EL (cell line): ENCODE results near the gene ZNF407.

Source experiments
- DNase-seq: peaks from one replicate; pipeline ENCODE4 v3.0.0-alpha.2; 2016

Gene ZNF407

DNA sequence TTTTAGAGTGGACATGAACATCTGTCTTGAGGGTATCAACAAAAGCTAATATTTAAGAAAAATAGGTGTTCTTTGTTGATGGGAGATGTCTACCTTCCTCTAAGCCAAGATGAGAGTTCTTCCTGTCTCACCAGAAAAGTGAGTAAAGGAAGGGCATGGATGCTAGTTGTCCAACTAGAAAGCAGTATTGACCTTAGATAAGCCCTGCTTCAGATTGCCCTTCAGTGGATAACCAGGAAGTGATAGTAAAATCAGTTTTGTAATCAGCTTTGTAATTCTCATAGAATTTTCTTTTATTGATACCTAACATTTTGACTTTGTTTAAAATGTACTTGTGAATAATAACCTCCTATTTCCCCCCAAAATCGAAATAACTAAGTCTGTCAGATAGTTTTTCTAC is 134.7 kb downstream of the ZNF407 start:
- DNase-seq = no peak

GRCh38 chr18:74733598-74733997 is 135.9 kb downstream of the ZNF407 start:
- DNase-seq = no peak

DNA sequence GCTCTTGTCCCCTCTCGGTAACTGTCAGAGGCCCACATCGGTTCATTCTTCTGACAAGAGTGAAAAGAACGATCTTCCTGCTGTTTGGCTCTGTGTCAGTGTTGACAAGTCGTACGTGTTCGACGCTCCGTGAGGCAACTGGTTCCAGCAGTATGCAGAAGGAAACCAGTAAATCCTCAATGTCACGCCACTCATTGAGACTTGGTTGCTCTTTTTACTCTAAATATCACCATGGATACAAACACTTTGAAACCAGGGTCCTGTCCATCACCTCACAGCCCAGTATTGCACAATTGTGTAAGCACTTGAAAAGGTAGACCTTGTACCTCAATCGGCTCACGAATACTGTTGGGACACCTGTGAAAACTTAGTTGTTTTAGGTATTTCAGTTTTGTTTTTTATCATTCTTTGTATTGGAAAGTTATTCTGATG is 136.4 kb downstream of the ZNF407 start:
- no peak for DNase-seq

DNA sequence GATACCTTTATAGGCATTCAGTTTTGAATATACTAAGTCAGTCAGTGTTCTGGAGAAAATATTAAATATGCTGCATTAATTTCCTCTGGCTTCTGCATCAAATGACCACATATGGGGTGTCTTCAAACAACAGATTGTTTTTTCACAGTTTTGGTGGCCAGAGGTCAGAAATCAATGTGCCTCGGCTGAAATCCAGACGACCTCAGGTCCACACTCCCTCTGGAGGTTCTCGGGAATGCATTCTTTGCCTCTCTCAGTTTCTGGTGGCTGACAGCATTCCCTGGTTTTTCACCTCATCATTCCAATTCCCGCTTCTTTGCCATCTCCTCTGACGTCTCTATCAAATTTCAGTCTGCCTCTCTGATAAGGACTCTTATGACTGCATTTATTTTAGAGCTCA is 142.3 kb downstream of the ZNF407 start:
- no peak for DNase-seq

DNA sequence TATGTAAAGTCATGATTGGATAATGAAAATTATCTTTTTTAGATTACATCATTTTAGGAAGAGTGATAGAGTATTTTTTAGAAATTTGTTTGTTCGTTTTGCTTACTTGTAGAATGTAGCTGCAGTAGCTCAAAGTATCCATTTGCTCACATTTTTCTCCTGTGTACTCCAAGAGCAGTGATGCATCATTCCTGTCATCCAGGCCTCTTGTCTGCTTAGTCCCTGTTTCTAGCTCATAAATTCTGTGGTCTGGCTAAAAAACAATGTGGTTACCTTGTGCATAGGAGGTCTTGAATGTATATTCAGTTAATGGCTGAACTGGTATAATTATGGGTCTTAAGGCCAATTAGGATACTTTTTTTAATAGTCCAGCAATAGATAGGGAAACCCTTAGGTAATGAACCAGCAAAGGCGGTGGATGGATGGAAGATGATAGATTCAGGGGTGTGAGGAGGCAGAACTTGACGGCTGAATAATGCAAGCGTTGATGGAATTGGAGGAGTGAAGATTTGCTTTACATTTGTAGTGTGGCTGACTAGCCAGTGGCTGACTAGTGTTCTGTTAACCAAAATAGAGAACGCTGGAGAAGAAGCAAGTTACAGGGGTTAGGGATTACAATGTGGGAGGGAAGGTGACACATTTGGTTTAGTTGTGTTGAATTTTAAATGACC is 145.0 kb downstream of the ZNF407 start:
- peak; percentile 11 for DNase-seq

DNA sequence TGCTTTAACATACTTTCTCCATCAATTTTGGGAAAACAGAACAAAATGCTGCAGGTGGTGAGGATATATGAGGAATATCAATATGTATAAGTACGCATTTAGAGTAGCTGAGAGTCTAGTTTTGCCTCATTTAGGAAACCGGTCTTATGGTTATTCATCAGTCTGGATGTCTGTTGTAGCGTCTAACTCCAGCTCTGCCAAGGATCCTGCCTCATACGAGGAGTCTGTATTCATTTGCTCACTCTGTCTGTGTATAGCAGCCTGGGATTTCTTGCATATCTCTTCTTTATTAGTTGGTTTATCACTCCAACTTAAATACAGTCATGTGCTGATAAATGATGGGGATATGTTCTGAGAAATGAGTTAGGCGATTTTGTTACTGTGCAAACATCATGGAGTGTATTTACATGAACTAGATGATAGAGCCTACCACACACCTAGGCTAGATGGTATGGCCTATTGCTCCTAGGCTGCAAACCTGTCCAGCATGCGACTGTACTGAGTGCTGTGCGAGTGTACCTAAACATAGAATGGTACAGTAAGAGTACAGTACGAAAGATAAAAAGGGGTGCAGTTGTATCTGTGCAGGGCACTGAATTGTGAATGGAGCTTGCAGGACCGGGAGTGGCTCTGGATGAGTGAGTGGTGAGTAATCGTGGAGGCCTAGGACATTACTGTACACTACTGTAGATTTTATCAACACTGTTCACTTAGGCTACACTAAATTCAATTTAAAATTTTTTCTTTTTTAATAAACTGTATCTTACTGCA is 148.1 kb downstream of the ZNF407 start:
- DNase-seq = peak; percentile 84

DNA sequence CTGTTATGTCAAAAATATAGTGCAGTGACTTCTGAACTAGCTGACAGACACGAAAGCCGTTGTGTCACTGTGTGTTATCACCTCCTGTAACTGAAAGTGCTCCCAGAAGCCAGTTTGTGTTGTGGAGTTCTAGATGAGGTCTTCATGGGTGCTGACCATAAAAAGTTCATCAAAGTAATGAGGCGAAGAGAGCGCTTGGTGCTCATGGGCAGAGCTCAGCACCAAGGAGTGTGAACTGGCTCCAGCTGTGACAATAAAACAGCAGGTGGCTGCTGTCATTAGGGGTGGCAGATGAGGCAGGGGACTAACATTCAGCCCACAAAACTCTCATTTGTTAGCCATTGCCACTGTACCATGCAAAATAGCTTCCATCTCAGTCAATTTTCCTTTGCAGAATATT is 151.1 kb downstream of the ZNF407 start:
- DNase-seq = no peak

DNA sequence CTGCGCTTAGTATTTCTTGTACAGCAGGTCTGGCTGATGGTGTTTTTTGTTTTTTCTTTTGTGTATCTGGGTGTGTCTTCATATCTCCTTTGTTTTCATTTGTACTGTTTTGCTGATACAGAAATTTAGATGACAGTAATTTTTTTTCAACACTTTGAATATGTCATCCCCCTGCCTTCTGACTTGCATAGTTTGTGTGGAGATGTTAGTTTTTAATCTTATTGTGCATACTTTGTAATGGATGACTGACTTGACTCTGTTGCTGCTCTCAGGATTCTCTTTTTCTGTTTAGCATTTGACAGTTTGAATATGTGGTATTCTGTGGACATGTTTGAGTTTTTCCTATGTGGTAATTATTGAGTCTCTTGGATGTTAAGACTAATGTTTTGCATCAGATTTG is 161.3 kb downstream of the ZNF407 start:
- DNase-seq = no peak

DNA sequence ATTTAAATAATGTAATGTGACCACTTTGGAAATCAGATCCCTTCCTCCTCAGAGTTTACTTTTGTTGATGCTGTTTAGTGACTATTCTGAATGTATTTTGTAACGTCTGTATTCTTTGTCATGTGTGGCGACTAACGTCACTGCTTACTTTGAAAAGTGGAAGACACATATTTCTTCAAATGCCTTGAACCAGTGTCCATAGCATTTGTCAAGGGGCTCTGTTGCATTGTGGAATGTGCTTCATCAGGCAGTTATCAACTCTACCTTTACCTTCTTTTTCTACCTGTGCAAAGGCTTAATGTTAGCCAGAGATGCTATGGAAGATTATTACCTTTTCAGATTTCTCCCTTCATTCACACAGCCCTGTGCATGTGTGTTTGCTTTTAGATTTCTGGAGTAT is 162.4 kb downstream of the ZNF407 start:
- no peak for DNase-seq

- DNase-seq = no peak
Measured at GRCh38 chr18:74760436-74760835, 162.8 kb downstream of the ZNF407 start.

- DNase-seq = no peak
Measured at GRCh38 chr18:74766251-74766650, 168.6 kb downstream of the ZNF407 start.

DNA sequence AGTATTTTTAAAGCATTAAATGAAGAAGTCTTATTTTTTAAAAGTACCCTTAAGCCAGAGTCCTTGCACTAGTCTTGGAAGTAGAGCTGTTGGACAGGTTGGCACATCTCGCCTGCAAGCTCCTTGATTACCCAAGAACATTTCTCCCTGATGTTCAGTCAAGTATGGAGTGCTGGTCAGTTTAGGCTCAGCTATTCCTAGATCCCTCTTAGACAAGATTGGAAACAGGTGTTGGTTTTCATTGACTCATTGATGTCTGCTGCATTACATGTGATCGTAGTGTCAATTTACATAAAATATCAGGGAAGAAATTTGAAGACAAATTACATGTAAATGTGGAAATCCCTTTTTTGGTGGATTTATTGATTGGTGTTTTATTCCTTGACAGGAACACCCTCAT is 170.4 kb downstream of the ZNF407 start:
- no peak for DNase-seq

DNA sequence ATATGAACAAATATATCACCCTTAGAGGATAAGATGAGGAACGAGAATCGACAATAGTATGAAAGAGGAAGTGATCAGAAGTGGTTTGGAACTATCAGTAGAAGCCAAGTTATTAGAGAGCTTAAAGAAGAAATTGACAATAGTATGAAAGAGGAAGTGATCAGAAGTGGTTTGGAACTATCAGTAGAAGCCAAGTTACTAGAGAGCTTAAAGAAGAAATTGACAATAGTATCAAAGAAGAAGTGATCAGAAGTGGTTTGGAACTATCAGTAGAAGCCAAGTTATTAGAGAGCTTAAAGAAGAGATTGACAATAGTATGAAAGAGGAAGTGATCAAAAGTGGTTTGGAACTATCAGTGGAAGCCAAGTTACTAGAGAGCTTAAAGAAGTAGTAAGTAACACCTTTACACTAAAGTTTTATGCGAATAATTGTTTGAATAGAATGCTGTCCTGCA is 175.5 kb downstream of the ZNF407 start:
- DNase-seq = no peak

DNA sequence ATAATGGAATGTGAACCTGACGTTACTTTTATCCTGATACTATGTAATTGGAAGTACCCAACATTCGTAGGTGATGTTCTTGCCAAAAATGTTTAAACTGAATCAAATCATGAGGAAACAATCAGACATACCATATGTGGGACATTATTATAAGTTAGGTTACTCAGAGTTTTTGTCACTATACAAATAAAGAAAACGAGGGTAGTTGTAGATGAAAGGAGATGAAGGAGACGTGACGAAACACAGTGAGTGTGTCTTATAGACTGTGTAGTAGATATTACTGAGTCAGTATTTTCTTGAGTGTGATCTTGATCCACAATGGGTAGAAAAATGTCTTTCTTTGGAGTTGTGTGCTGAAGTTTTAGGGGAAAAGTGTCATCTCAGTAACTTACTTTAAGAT is 176.8 kb downstream of the ZNF407 start:
- DNase-seq = no peak

DNA sequence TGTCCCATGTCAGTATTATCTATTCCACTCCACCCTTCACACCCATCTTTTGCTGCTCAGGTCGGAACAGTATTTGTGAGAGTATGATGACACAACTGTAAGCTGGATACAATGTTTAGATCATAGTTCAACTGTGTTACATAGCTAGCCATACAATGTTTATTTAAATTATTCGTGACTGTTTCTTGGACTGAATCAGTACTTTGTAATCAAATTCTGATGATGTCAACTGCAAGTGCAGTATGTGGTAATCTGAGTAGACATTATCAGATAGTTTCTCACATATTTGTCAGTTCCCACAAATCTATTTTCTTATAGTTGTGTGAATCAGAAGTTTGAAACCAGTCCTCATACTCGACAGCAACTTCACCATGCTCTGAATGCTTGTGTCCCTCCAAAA is 177.6 kb downstream of the ZNF407 start:
- peak; percentile 61 for DNase-seq

GRCh38 chr18:74778191-74778847 is 180.6 kb downstream of the ZNF407 start:
- DNase-seq = no peak

GRCh38 chr18:74784752-74785151 is 187.1 kb downstream of the ZNF407 start:
- no peak for DNase-seq

DNA sequence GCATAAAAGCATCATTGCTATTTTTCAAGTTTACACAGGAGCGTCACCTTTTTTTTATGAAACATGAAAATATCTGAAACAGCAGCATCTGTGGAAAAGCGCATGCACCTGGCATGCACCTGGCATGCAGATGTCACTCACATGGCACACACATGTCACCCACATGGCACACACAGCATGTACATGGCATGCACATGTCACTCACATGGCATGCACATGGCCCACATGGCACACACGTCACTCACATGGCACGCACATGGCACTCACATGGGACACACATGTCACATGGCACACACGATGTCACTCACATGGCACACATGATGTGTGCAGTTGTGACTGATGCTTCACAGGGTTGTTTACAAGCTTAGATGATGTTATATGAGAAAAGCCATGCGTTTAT is 188.0 kb downstream of the ZNF407 start:
- DNase-seq = no peak

- no peak for DNase-seq
Measured at GRCh38 chr18:74788657-74789056, 191.0 kb downstream of the ZNF407 start.

GRCh38 chr18:74789078-74789477 is 191.4 kb downstream of the ZNF407 start:
- no peak for DNase-seq

DNA sequence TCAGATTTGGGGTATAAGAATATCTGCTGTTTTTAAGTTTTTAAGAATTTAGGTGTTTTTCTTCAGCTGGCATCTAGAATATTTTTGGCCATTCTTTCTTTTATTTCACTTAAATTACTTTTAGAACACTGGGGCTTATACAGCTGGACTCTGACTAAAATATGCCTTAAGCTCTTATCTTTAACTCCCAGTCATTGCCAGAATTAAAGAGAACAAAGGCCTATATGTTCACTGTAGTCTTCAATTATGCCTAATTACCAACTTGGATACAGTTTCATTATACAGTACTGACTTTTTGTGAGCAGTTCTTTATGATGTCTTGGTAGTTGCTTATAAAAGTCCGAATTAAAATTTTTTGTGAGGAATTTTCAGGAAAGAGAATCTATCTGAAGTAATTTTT is 192.8 kb downstream of the ZNF407 start:
- no peak for DNase-seq

DNA sequence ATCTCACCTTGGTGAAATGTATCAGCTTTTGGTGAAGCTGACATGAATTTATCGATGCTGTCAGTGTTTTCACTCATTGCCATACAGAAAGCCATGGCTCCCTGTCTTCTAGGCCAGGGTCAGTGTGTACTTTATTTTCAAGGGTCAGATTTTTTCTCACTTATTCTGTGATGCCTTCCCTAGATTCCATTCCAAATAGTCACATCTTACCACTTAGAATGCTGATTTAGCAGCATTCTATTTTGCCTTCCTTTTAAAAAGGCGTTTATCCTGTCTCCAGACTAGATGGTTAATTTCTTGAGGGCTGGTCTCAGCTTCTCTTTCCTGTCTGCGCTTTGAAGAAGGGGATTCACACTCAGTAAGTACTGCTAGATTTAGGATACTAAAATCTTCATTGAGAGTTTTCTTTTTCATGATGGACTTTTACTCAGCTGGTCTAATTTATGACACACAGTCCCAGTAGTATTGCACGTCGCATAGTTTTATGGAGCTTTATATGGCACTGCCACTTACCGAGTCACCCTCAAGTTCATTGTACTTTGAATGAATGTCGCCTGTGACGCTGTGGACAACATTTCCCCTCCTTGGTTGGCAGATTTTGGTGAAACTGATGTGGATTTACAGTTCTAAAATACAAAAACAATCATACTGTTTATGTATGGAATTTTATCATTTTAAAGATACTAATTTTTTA is 194.0 kb downstream of the ZNF407 start:
- peak; percentile 32 for DNase-seq

DNA sequence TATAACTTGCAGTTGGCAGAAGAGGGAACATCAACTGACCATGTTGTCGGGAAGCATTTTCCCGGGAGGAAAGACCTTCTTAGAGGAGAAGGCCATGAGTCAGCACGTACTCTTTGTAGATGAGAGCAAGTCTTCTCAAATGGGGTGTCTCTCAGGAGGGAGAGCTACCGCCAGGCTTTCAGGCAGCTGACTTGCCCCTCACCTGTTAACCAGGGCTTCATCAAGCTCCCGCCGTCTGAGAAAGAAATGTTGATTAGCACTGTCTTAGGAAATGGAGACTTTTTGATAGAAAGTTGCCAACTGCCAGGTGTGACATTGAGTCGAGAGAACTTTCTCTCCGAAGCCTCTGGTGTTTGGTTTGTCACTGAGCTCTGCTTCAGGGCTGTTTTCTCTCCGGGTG is 196.1 kb downstream of the ZNF407 start:
- DNase-seq = no peak
